ENCODE data around the gene SP1.
A peak's percentile ranks its signal among the peaks of the same experiment; 100 is the strongest.
"Not testable (repeated sequence)": the region's sequence is repeated elsewhere in the genome, so short reads cannot be mapped to it uniquely, and the experiment has no call there.

SP1 gene

DNA sequence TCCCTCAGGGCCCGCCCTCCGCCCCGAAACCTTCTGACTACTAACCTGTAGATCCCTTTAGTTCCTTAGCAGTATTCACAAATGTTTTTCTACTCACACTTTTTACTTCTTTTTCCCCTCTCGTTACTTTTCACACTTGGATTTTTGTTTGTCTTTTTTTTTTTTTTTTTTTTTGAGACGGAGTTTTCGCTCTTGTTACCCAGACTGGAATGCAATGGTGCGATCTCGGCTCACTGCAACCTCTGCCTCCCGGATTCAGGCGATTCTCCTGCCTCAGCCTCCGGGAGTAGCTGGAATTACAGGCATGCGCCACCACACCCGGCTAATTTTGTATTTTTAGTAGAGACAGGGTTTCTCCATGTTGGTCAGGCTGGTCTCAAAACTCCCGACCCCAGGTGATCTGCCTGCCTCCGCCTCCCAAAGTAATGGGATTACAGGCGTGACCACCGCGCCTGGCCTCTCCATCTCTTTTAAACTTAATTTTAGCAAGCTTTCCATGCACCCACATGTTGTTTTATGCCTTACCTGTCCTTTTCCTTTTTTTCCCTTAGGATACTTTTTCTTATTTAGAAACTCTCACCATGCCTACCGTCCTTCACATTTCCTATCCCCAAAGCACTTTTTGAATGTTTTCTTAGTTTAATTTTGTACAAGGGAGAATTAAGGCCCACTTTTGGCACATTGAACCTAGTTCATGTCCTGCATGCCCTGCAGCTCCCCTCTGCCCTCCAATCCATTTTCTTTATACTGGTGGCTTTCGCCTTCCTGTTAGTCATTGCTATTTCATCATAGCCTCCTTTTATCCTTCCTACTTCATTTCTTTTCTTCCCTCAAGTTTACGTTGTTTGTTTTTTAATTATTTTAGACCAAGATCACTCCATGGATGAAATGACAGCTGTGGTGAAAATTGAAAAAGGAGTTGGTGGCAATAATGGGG lies 1.1 kb downstream of the SP1 start:
- WGBS, 2 experiments, result 10 to 14% methylated on average over 19 to 20 of the region's 21 CpGs
- Histone ChIP-seq H3K36me3 (ENCODE audit: control insufficient read depth, insufficient read depth, low read length) (peaks cover 20% of the 10 kb centered on the region), H3K27me3 (ENCODE audit: control insufficient read depth, insufficient read depth, low read length, poor library complexity, severe bottlenecking) (no peaks in the 10 kb centered on the region), H3K9me3 (ENCODE audit: control insufficient read depth, low read length) (no peaks in the 10 kb centered on the region), H3K4me1 (ENCODE audit: control insufficient read depth, insufficient read depth, low read length) (peaks cover 36% of the 10 kb centered on the region), H3K27ac (ENCODE audit: insufficient read depth, low read depth, low read length, poor library complexity, severe bottlenecking) (peak overlapping the region; percentile 88), H3K4me3 (ENCODE audit: insufficient read depth, low read depth, low read length) (peak overlapping the region; percentile 57)

DNA sequence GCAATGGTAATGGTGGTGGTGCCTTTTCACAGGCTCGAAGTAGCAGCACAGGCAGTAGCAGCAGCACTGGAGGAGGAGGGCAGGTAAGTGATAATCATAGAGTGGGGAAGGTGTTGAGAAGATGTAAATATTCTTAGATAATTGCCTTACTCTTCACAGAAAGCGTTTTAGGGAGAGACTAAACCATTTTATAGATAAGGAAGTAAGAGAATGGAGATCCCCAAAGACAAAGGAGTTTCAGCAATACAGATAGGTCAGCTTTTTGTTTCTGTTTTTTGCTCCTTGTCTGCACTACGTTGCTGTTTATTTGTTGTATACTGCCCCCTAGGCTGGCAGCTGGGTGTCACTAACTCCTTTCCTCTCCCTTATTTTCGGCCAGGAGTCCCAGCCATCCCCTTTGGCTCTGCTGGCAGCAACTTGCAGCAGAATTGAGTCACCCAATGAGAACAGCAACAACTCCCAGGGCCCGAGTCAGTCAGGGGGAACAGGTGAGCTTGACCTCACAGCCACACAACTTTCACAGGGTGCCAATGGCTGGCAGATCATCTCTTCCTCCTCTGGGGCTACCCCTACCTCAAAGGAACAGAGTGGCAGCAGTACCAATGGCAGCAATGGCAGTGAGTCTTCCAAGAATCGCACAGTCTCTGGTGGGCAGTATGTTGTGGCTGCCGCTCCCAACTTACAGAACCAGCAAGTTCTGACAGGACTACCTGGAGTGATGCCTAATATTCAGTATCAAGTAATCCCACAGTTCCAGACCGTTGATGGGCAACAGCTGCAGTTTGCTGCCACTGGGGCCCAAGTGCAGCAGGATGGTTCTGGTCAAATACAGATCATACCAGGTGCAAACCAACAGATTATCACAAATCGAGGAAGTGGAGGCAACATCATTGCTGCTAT lies 2.0 kb downstream of the SP1 start:
- Histone ChIP-seq H3K36me3 (ENCODE audit: control insufficient read depth, insufficient read depth, low read length) (peaks cover 20% of the 10 kb centered on the region), H3K4me1 (ENCODE audit: control insufficient read depth, insufficient read depth, low read length) (peaks cover 36% of the 10 kb centered on the region), H3K27ac (ENCODE audit: insufficient read depth, low read depth, low read length, poor library complexity, severe bottlenecking) (no peak overlapping the region), H3K4me3 (ENCODE audit: insufficient read depth, low read depth, low read length) (peak overlapping the region; percentile 57), H3K9me3 (ENCODE audit: control insufficient read depth, low read length) (no peaks in the 10 kb centered on the region), H3K27me3 (ENCODE audit: control insufficient read depth, insufficient read depth, low read length, poor library complexity, severe bottlenecking) (no peaks in the 10 kb centered on the region)
- 76% methylated on average over 9 of the region's 9 CpGs for WGBS, 2 experiments

DNA sequence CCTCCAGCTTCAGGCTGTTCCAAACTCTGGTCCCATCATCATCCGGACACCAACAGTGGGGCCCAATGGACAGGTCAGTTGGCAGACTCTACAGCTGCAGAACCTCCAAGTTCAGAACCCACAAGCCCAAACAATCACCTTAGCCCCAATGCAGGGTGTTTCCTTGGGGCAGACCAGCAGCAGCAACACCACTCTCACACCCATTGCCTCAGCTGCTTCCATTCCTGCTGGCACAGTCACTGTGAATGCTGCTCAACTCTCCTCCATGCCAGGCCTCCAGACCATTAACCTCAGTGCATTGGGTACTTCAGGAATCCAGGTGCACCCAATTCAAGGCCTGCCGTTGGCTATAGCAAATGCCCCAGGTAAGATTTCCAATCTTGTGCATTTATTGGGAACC lies 3.3 kb downstream of the SP1 start:
- 96 to 100% methylated on average over 2 of the region's 2 CpGs for WGBS, 2 experiments
- Histone ChIP-seq H3K27me3 (ENCODE audit: control insufficient read depth, insufficient read depth, low read length, poor library complexity, severe bottlenecking) (no peaks in the 10 kb centered on the region), H3K36me3 (ENCODE audit: control insufficient read depth, insufficient read depth, low read length) (peaks cover 24% of the 10 kb centered on the region), H3K9me3 (ENCODE audit: control insufficient read depth, low read length) (no peaks in the 10 kb centered on the region), H3K4me3 (ENCODE audit: insufficient read depth, low read depth, low read length) (peak overlapping the region; percentile 5), H3K4me1 (ENCODE audit: control insufficient read depth, insufficient read depth, low read length) (peaks cover 36% of the 10 kb centered on the region), H3K27ac (ENCODE audit: insufficient read depth, low read depth, low read length, poor library complexity, severe bottlenecking) (no peak overlapping the region)

DNA sequence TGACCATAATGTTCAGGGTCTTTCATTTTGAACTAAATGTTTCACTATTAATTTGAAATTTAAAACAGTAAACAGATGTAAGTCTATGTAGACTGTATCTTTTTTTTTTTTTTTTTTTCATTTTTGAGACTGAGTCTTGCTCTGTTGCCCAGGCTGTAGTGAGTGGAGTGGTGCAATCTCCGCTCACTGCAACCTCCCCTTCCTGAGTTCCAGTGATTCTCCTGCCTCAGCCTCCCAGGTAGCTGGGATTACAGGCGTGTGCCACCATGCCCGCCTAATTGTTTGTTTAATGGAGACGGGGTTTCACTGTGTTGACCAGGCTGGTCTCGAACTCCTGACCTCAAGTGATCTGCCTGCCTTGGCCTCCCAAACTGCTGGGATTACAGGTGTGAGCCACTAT lies 6.4 kb downstream of the SP1 start:
- H3K9me3 ChIP-seq (ENCODE audit: control insufficient read depth, low read length); H3K4me3 ChIP-seq (ENCODE audit: insufficient read depth, low read depth, low read length); H3K27me3 ChIP-seq (ENCODE audit: control insufficient read depth, insufficient read depth, low read length, poor library complexity, severe bottlenecking); H3K27ac ChIP-seq (ENCODE audit: insufficient read depth, low read depth, low read length, poor library complexity, severe bottlenecking): not testable (repeated sequence)
- Histone ChIP-seq H3K36me3 (ENCODE audit: control insufficient read depth, insufficient read depth, low read length) (peaks cover 24% of the 10 kb centered on the region), H3K4me1 (ENCODE audit: control insufficient read depth, insufficient read depth, low read length) (peaks cover 26% of the 10 kb centered on the region)
- WGBS, 2 experiments, result 93 to 96% methylated on average over 5 of the region's 5 CpGs

DNA sequence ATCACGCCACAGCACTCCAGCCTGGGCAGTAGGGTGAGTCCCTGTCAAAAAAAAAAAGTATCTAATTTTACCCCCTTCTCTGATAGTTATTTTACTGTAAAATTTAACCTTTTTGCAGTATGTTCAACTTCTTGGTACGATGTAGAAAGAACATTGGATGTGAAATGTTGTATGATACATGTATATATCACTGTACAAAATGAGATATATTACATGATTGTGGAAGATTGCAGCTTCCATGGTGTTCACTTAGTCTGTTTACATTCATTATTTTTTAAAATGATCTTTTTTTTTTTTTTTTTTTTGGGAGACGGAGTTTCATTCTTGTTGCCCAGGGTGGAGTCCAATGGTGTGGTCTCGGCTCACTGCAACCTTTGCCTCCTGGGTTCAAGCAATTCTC lies 9.0 kb downstream of the SP1 start:
- H3K27me3 ChIP-seq (ENCODE audit: control insufficient read depth, insufficient read depth, low read length, poor library complexity, severe bottlenecking), result no peaks in the 10 kb centered on the region
- WGBS, 2 experiments, result 90 to 92% methylated on average over 3 to 4 of the region's 4 CpGs
- H3K4me1 ChIP-seq (ENCODE audit: control insufficient read depth, insufficient read depth, low read length), result peaks cover 4% of the 10 kb centered on the region
- no peak overlapping the region for H3K4me3 ChIP-seq (ENCODE audit: insufficient read depth, low read depth, low read length)
- H3K27ac ChIP-seq (ENCODE audit: insufficient read depth, low read depth, low read length, poor library complexity, severe bottlenecking), result no peak overlapping the region
- H3K9me3 ChIP-seq (ENCODE audit: control insufficient read depth, low read length), result no peaks in the 10 kb centered on the region
- peaks cover 4% of the 10 kb centered on the region for H3K36me3 ChIP-seq (ENCODE audit: control insufficient read depth, insufficient read depth, low read length)

DNA sequence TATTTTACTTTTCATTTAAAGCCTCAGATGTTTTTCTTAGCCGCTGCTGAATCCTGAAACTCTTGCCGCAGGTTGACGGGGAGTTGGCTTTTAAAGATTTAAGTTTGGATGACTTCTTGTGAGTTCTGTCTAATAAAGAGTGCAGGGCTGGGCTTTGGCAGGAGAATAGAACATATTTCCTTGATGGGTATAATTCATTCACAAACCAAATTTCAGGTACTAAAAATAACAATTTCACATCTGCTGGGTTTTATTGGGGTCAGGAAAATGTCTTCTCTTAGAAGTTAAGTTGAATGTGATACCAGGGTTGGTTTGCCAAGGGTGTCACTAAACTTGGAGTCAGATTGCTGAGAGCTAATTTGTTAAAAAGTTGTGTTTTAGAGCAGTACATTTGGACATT lies 9.7 kb downstream of the SP1 start:
- peaks cover 4% of the 10 kb centered on the region for H3K36me3 ChIP-seq (ENCODE audit: control insufficient read depth, insufficient read depth, low read length)
- no peak overlapping the region for H3K4me3 ChIP-seq (ENCODE audit: insufficient read depth, low read depth, low read length)
- 98 to 100% methylated on average over 3 of the region's 3 CpGs for WGBS, 2 experiments
- H3K9me3 ChIP-seq (ENCODE audit: control insufficient read depth, low read length), result no peaks in the 10 kb centered on the region
- peaks cover 1% of the 10 kb centered on the region for H3K4me1 ChIP-seq (ENCODE audit: control insufficient read depth, insufficient read depth, low read length)
- H3K27me3 ChIP-seq (ENCODE audit: control insufficient read depth, insufficient read depth, low read length, poor library complexity, severe bottlenecking), result no peaks in the 10 kb centered on the region
- H3K27ac ChIP-seq (ENCODE audit: insufficient read depth, low read depth, low read length, poor library complexity, severe bottlenecking), result no peak overlapping the region

DNA sequence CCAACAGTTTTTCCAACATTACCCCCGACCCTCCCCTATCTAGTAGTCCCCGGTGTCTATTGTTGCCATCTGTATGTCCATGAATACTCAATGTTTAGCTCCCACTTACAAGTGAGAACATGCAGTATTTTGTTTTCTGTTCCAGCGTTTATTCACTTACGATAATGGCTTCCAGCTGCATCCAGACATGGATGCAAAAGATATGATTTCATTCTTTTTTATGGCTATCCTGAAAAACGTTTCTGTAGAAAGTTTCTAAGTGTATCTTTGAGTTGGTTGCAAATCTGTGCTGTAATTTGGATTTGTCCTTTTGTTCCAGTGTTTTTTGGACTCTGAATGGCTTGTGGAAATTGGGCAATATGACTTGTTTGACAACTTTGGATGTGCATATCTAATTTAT lies 11.7 kb downstream of the SP1 start:
- no peaks in the 10 kb centered on the region for H3K9me3 ChIP-seq (ENCODE audit: control insufficient read depth, low read length)
- H3K4me3 ChIP-seq (ENCODE audit: insufficient read depth, low read depth, low read length), result no peak overlapping the region
- H3K27me3 ChIP-seq (ENCODE audit: control insufficient read depth, insufficient read depth, low read length, poor library complexity, severe bottlenecking), result no peaks in the 10 kb centered on the region
- peaks cover 4% of the 10 kb centered on the region for H3K36me3 ChIP-seq (ENCODE audit: control insufficient read depth, insufficient read depth, low read length)
- WGBS, 2 experiments, result 93 to 94% methylated on average over 5 of the region's 5 CpGs
- no peaks in the 10 kb centered on the region for H3K4me1 ChIP-seq (ENCODE audit: control insufficient read depth, insufficient read depth, low read length)
- no peak overlapping the region for H3K27ac ChIP-seq (ENCODE audit: insufficient read depth, low read depth, low read length, poor library complexity, severe bottlenecking)

DNA sequence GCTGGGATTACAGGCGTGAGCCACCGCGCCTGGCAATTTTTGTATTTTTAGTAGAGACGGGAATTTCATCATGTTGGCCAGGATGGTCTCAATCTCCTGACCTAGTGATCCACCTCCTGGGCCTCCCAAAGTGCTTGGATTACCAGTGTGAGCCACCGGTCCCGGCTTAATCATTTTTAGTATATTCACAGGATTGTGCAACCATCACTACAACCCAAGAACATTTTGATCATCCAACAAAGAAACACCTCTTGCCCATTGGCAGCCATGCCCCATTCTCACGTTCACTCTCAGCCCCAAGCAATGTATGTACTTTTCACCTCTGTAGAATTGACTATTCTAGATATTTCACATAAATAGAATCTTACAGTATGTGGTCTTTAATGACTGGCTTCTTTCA lies 19.9 kb downstream of the SP1 start:
- no peaks in the 10 kb centered on the region for H3K4me1 ChIP-seq (ENCODE audit: control insufficient read depth, insufficient read depth, low read length)
- 96 to 98% methylated on average over 7 of the region's 7 CpGs for WGBS, 2 experiments

DNA sequence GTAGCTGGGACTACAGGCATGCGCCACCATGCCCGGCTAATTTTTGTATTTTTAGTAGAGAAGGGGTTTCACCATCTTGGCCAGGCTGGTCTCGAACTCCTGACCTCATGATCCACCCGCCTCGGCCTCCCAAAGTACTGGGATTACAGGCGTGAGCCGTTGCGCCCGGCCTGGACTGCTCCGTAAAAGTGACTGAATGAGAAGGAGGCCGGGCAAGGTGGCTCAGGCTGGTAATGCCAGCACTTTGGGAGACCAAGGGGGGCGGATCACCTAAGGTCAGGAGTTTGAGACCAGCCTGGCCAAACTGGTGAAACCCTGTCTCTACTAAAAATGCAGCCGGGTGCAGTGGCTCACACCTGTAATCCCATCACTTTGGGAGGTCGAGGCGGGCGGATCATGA lies 22.4 kb downstream of the SP1 start:
- not testable (repeated sequence) for H3K9me3 ChIP-seq (ENCODE audit: control insufficient read depth, low read length); H3K27me3 ChIP-seq (ENCODE audit: control insufficient read depth, insufficient read depth, low read length, poor library complexity, severe bottlenecking); H3K4me3 ChIP-seq (ENCODE audit: insufficient read depth, low read depth, low read length); H3K27ac ChIP-seq (ENCODE audit: insufficient read depth, low read depth, low read length, poor library complexity, severe bottlenecking); H3K36me3 ChIP-seq (ENCODE audit: control insufficient read depth, insufficient read depth, low read length); H3K4me1 ChIP-seq (ENCODE audit: control insufficient read depth, insufficient read depth, low read length)
- WGBS, 2 experiments, result 94 to 97% methylated on average over 16 of the region's 16 CpGs

More for the DNA sequence above, 19.9 kb downstream of the SP1 start:
- no peak overlapping the region for H3K4me3 ChIP-seq (ENCODE audit: insufficient read depth, low read depth, low read length)
- H3K9me3 ChIP-seq (ENCODE audit: control insufficient read depth, low read length), result no peaks in the 10 kb centered on the region
- no peak overlapping the region for H3K27ac ChIP-seq (ENCODE audit: insufficient read depth, low read depth, low read length, poor library complexity, severe bottlenecking)
- no peaks in the 10 kb centered on the region for H3K27me3 ChIP-seq (ENCODE audit: control insufficient read depth, insufficient read depth, low read length, poor library complexity, severe bottlenecking)
- no peaks in the 10 kb centered on the region for H3K36me3 ChIP-seq (ENCODE audit: control insufficient read depth, insufficient read depth, low read length)

DNA sequence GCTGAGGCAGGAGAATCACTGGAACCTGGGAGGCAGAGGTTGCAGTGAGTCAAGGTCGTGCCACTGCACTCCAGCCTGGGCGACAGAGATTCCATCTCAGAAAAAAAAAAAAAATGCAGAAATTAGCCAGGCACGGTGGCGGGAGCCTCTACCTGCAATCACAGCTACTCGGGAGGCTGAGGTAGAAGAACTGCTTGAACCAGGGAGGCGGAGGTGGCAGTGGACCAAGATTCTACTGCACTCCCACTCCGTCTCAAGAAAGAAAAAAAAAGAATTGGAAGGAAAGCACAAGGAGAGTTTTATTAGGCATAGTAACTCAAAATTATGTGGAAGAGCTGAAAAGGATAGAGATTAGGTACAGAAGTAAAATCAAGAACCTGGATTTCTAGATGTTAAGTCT lies 22.9 kb downstream of the SP1 start:
- Histone ChIP-seq H3K36me3 (ENCODE audit: control insufficient read depth, insufficient read depth, low read length) (peaks cover 9% of the 10 kb centered on the region), H3K27me3 (ENCODE audit: control insufficient read depth, insufficient read depth, low read length, poor library complexity, severe bottlenecking) (no peaks in the 10 kb centered on the region), H3K9me3 (ENCODE audit: control insufficient read depth, low read length) (no peaks in the 10 kb centered on the region), H3K4me3 (ENCODE audit: insufficient read depth, low read depth, low read length) (no peak overlapping the region), H3K4me1 (ENCODE audit: control insufficient read depth, insufficient read depth, low read length) (no peaks in the 10 kb centered on the region), H3K27ac (ENCODE audit: insufficient read depth, low read depth, low read length, poor library complexity, severe bottlenecking) (no peak overlapping the region)
- 95 to 98% methylated on average over 7 of the region's 7 CpGs for WGBS, 2 experiments
